ENCODE measurements around the gene IFI27L2. TPM values are rescaled to one million over a fixed set of nuclear protein-coding genes. Genes with fewer than 3 reads are reported as not detected.

The IFI27L2 gene
- polyA plus RNA-seq, 1 donor from 2014 or later, result 23.7 TPM

GRCh38 chr14:94143711-94144110 lies 14.3 kb upstream of the IFI27L2 start:
- H3K9me3 ChIP-seq (ENCODE audit: low read length), result no peaks in the 10 kb centered on the region
- H3K36me3 ChIP-seq (ENCODE audit: insufficient read depth, low read length), result no peaks in the 10 kb centered on the region
- no peak overlapping the region for H3K4me2 ChIP-seq (ENCODE audit: low read length)
- H3K27ac ChIP-seq (ENCODE audit: low read length), result no peak overlapping the region
- TF ChIP-seq CTCF (IDR thresholded peaks at IDR 0.05; ENCODE audit: poor library complexity, severe bottlenecking) (no peak), SMC3 (conservative IDR thresholded peaks at IDR 0.05; ENCODE audit: poor library complexity) (no peak), MXI1 (conservative IDR thresholded peaks at IDR 0.05; ENCODE audit: poor library complexity, severe bottlenecking) (no peak), REST (IDR thresholded peaks at IDR 0.05; ENCODE audit: borderline replicate concordance) (no peak), EZH2 (IDR thresholded peaks at IDR 0.05; ENCODE audit: borderline replicate concordance, insufficient read depth, low read length, poor library complexity, severe bottlenecking) (no peak), EP300 (conservative IDR thresholded peaks at IDR 0.05; ENCODE audit: poor library complexity, severe bottlenecking) (no peak), POLR2AphosphoS5 (IDR thresholded peaks at IDR 0.05) (no peak), RAD21 (conservative IDR thresholded peaks at IDR 0.05) (no peak), TAF1 (IDR thresholded peaks at IDR 0.05; ENCODE audit: low read depth) (no peak)
- no peaks in the 10 kb centered on the region for H3K79me2 ChIP-seq (replicated peaks; ENCODE audit: insufficient read depth, low read length)
- H3K9me2 ChIP-seq (ENCODE audit: insufficient read depth, low read length), result no peaks in the 10 kb centered on the region
- H2AFZ ChIP-seq (ENCODE audit: low read depth, low read length), result no peak overlapping the region
- no peaks in the 10 kb centered on the region for H4K20me1 ChIP-seq (ENCODE audit: insufficient read depth)
- no peaks in the 10 kb centered on the region for H3F3A ChIP-seq (ENCODE audit: insufficient read depth, low read length, poor library complexity, severe bottlenecking)
- H3K9ac ChIP-seq (ENCODE audit: low read length), result no peak overlapping the region
- H3K27me3 ChIP-seq (ENCODE audit: insufficient read depth, low read depth, low read length), result no peaks in the 10 kb centered on the region
- H3K4me3 ChIP-seq (ENCODE audit: low read length), result no peak overlapping the region

GRCh38 chr14:94143239-94143638 lies 13.8 kb upstream of the IFI27L2 start:
- Histone ChIP-seq H2AFZ (ENCODE audit: low read depth, low read length) (no peak overlapping the region), H4K20me1 (ENCODE audit: insufficient read depth) (no peaks in the 10 kb centered on the region), H3K36me3 (ENCODE audit: insufficient read depth, low read length) (no peaks in the 10 kb centered on the region), H3K9ac (ENCODE audit: low read length) (no peak overlapping the region), H3K9me2 (ENCODE audit: insufficient read depth, low read length) (no peaks in the 10 kb centered on the region), H3K4me3 (ENCODE audit: low read length) (no peak overlapping the region), H3K9me3 (ENCODE audit: low read length) (no peaks in the 10 kb centered on the region), H3K27ac (ENCODE audit: low read length) (no peak overlapping the region), H3K79me2 (replicated peaks; ENCODE audit: insufficient read depth, low read length) (no peaks in the 10 kb centered on the region), H3K27me3 (ENCODE audit: insufficient read depth, low read depth, low read length) (no peaks in the 10 kb centered on the region), H3F3A (ENCODE audit: insufficient read depth, low read length, poor library complexity, severe bottlenecking) (no peaks in the 10 kb centered on the region), H3K4me2 (ENCODE audit: low read length) (no peak overlapping the region)
- TF ChIP-seq CTCF (IDR thresholded peaks at IDR 0.05; ENCODE audit: poor library complexity, severe bottlenecking) (no peak), TAF1 (IDR thresholded peaks at IDR 0.05; ENCODE audit: low read depth) (no peak), EZH2 (IDR thresholded peaks at IDR 0.05; ENCODE audit: borderline replicate concordance, insufficient read depth, low read length, poor library complexity, severe bottlenecking) (no peak), EP300 (conservative IDR thresholded peaks at IDR 0.05; ENCODE audit: poor library complexity, severe bottlenecking) (no peak), REST (IDR thresholded peaks at IDR 0.05; ENCODE audit: borderline replicate concordance) (no peak), RAD21 (conservative IDR thresholded peaks at IDR 0.05) (no peak), SMC3 (conservative IDR thresholded peaks at IDR 0.05; ENCODE audit: poor library complexity) (no peak), POLR2AphosphoS5 (IDR thresholded peaks at IDR 0.05) (no peak), MXI1 (conservative IDR thresholded peaks at IDR 0.05; ENCODE audit: poor library complexity, severe bottlenecking) (no peak)

All from neural cell (in vitro differentiated cells).